ENCODE results near the gene TRERF1.
"Not testable (repeated sequence)": the region's sequence is repeated elsewhere in the genome, so short reads cannot be mapped to it uniquely, and the experiment has no call there.

TRERF1 gene

DNA sequence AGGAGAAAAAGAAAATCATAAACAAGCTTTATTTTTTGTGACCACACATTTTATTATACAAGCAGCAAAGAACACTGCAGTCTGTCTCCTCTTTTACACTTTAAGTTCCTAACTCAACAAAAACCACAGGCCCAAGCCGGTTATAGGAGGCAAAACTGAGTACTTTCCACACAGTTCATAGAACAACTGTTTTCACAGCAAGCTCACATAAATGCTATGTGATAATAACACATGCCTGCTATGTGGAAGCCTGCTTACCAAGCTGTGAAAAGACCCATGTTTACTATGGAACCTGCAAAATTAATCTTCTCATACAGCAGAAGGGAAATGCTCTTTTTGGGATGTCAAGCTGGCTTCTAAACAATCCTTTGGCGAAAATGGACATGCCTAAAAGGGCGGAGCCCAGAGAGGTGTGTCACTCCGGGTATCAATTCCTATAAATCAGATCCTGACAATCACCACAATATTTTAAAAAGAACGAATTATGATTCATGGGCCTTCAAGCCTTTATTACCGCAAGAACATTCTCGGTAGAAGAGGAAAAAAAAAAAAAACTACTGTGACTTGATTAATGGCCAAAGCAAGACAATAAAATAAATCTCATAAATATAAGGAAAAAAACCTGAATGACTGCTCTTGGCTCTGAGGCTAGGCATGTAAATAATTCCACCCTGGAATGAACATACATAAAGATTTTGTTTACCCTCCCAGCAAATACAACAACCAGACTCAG is 2.6 kb downstream of the TRERF1 start:
- peak overlapping the region; percentile 93 for H3K27ac ChIP-seq
- TF ChIP-seq, protein P1, sequence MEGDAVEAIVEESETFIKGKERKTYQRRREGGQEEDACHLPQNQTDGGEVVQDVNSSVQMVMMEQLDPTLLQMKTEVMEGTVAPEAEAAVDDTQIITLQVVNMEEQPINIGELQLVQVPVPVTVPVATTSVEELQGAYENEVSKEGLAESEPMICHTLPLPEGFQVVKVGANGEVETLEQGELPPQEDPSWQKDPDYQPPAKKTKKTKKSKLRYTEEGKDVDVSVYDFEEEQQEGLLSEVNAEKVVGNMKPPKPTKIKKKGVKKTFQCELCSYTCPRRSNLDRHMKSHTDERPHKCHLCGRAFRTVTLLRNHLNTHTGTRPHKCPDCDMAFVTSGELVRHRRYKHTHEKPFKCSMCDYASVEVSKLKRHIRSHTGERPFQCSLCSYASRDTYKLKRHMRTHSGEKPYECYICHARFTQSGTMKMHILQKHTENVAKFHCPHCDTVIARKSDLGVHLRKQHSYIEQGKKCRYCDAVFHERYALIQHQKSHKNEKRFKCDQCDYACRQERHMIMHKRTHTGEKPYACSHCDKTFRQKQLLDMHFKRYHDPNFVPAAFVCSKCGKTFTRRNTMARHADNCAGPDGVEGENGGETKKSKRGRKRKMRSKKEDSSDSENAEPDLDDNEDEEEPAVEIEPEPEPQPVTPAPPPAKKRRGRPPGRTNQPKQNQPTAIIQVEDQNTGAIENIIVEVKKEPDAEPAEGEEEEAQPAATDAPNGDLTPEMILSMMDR (conservative IDR thresholded peaks at IDR 0.05) = no peak

DNA sequence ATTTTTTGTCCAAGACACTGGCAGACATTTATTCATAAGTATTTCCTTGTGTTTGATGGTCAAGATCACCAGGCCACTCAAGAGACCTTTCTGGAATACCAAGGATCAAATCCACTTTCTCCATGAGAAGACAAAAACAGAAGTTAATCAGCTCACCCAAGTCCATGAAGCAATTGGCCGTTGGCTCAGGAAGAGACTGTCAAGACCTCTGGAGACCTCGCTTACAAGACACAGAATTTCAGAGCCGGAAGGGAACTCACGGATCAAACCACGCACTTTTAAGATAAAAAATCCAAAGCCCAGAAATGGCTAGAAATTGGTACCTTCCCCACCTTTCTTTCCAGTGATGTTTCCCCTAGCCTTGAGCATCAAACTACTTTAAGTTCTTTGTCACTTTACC is 3.3 kb downstream of the TRERF1 start:
- TF ChIP-seq, protein P1 (conservative IDR thresholded peaks at IDR 0.05) = no peak
- peak overlapping the region; percentile 93 for H3K27ac ChIP-seq

- TF ChIP-seq, protein P1 (conservative IDR thresholded peaks at IDR 0.05) = no peak
- H3K27ac ChIP-seq = no peak overlapping the region
Measured at GRCh38 chr6:42446996-42447395, 4.7 kb downstream of the TRERF1 start.

DNA sequence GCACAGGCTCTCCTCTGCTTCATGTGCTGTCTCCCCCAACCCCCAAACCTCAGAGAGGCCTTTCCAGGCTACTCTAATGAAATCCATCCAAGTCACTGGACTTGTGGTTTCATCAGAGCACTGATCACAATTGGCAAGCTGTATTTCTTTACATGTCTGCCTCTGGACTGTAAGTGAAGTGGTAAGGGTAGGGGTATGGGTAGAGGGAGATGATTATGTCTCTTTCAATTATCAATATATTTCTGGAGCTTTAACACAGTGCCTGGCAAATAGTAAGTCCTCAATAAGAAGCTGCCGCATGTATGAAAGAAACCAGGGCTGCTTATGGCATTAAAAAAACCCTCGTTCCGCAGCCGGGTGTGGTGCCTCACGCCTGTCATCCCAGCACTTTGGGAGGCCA is 5.4 kb downstream of the TRERF1 start:
- TF ChIP-seq, protein P1 (conservative IDR thresholded peaks at IDR 0.05) = no peak

GRCh38 chr6:42445955-42446354 is 5.8 kb downstream of the TRERF1 start:
- not testable (repeated sequence) for H3K27ac ChIP-seq

More for the DNA sequence above, 5.4 kb downstream of the TRERF1 start:
- no peak overlapping the region for H3K27ac ChIP-seq

- TF ChIP-seq, protein P1 (conservative IDR thresholded peaks at IDR 0.05) = no peak
- H3K27ac ChIP-seq = no peak overlapping the region
Measured at GRCh38 chr6:42443312-42444060, 8.2 kb downstream of the TRERF1 start.

DNA sequence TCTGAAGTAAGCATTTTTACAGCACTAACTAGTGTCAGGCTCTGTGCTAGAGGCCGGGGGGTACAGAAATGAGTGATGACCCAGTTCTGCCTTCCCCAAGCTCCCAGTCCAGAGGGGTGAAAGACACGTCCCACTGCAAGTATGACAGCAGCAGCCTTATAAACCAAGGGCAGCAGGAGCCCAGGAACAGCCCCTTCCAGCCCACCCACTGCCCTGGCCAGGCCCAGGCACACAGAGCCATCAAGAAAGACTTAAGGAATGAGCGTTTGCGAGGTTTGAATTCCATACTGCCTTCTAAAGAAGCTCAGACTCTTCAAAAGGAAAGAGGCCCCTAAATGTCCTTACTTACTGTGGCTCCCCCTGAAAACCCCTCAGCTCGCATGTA is 10.0 kb downstream of the TRERF1 start:
- H3K27ac ChIP-seq = no peak overlapping the region
- TF ChIP-seq, protein P1 (conservative IDR thresholded peaks at IDR 0.05) = no peak
